Tibial nerve (tissue), 4 donors: ENCODE data around the gene GATAD2A. TPM values are rescaled to one million over a fixed set of nuclear protein-coding genes. Genes with fewer than 3 reads are reported as not detected.
A peak's percentile ranks its signal among the peaks of the same experiment; 100 is the strongest.

Experiments used
- DNase-seq, 2 donors: peaks; one replicate each; pipeline ENCODE4 v3.0.0-alpha.2; 2019; ENCODE audit warnings: low spot score in 2 of 2
- H3K27ac ChIP-seq, 4 donors: fragments of 200-600 bp; sonication (generic) in 3 of 4; one replicate each; pipeline ENCODE4 v1.5.1; 2017 to 2019; ENCODE audit warnings: mild to moderate bottlenecking in 1 of 4
- H3K27me3 ChIP-seq, 2 donors: fragments of 200-600 bp; sonication (generic) in 1 of 2; one replicate each; pipeline versions ENCODE4 v1.5.1 to v1.6.0; 2017 to 2019
- H3K36me3 ChIP-seq, 3 donors: fragments of 200-600 bp; sonication (generic); one replicate each; pipeline ENCODE4 v1.5.1; 2018 to 2019
- H3K4me1 ChIP-seq, 4 donors: fragments of 200-600 bp; sonication (generic) in 3 of 4; one replicate each; pipeline ENCODE4 v1.5.1; 2017 to 2019
- H3K4me3 ChIP-seq, 4 donors: fragments of 200-600 bp; sonication (generic) in 3 of 4; one replicate each; pipeline ENCODE4 v1.5.1; 2017 to 2019; ENCODE audit warnings: mild to moderate bottlenecking in 1 of 4, moderate library complexity in 1 of 4
- H3K9me3 ChIP-seq, 4 donors: fragments of 200-600 bp; sonication (generic) in 3 of 4; one replicate each; pipeline ENCODE4 v1.5.1; 2017 to 2019
- EP300 ChIP-seq, 2 donors: sonication (generic); formaldehyde crosslinking; IDR thresholded peaks; one replicate each; pipeline ENCODE4 v1.6.1; 2017; ENCODE audit warnings: antibody characterized with exemption in 2 of 2, mild to moderate bottlenecking in 1 of 2
- POLR2A ChIP-seq, 2 donors: fragments of 450-650 bp; IDR thresholded peaks; one replicate each; pipeline ENCODE4 v1.6.1; 2017; ENCODE audit warnings: antibody characterized with exemption in 2 of 2, mild to moderate bottlenecking in 2 of 2, moderate library complexity in 2 of 2
- WGBS, 2 donors: methylation state at CpG; one replicate each; pipeline ENCODE4 v1.1.5; 2018; 5-methylcytosine and 5-hydroxymethylcytosine counted together
- total RNA-seq, 4 donors: library from RNA; depleted of rRNA; stranded (reverse); fragments of >200 nt; gene quantifications; one replicate each; pipeline ENCODE4 v1.1.0, GENCODE V29; 2016
- TF ChIP-seq, protein P1 (sequence below), 5 experiments: fragments of 200-600 bp in 3 of 5; fragments of 450-650 bp in 2 of 5; sonication (generic) in 3 of 5; IDR thresholded peaks; one replicate each; pipeline ENCODE4 v1.5.1; 2016 to 2019; ENCODE audit warnings: antibody characterized with exemption in 5 of 5, mild to moderate bottlenecking in 3 of 5, moderate library complexity in 2 of 5

GATAD2A gene
- total RNA-seq, 4 donors from 2014 or later, result 34.1 to 69.6 (median 36.8) TPM

DNA sequence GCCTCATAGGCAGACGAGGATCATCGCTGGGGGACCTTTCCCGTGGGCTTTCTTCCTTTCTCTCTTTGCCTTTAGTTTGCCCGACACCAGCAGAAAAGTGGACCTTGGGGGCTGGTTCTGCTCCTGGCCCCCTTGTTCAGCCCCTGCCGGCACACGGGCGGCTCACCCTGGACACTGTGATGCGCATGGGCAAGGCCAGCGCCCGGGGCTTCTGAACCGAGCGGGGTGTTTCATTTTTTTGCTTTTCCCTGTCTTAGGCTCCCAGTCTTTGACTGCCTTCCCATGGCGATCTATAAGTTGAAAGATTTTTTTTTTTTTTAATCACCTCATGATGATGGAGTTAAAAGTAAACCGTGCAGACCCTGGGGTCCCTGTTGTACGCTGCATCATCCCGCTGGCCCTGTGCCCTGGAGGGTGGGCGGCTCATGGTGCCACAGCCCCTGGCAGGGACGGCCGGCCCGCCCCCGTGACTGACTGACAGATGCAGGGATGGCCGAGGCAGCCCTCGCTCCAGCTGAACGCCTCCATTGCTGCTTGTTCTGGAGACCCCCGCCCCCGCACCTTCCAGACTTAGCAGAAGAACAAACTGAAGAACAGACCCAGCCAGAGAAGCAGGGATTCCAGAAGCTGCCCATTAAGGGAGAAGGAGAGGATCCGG lies 100.3 kb downstream of the GATAD2A start:
- no peak overlapping the region for H3K4me3 ChIP-seq
- H3K36me3 ChIP-seq, result peaks cover 5 to 77% (median 30%) of the 10 kb centered on the region in 3 donors
- TF ChIP-seq, protein P1, sequence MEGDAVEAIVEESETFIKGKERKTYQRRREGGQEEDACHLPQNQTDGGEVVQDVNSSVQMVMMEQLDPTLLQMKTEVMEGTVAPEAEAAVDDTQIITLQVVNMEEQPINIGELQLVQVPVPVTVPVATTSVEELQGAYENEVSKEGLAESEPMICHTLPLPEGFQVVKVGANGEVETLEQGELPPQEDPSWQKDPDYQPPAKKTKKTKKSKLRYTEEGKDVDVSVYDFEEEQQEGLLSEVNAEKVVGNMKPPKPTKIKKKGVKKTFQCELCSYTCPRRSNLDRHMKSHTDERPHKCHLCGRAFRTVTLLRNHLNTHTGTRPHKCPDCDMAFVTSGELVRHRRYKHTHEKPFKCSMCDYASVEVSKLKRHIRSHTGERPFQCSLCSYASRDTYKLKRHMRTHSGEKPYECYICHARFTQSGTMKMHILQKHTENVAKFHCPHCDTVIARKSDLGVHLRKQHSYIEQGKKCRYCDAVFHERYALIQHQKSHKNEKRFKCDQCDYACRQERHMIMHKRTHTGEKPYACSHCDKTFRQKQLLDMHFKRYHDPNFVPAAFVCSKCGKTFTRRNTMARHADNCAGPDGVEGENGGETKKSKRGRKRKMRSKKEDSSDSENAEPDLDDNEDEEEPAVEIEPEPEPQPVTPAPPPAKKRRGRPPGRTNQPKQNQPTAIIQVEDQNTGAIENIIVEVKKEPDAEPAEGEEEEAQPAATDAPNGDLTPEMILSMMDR (IDR thresholded peaks at IDR 0.05), result no peak
- TF ChIP-seq POLR2A (IDR thresholded peaks at IDR 0.05), result no peak
- WGBS, 2 donors, result 68 to 73% methylated on average over 27 of the region's 27 CpGs
- no peak for DNase-seq
- peaks cover 0 to 6% (median 0%) of the 10 kb centered on the region in 4 donors for H3K4me1 ChIP-seq
- no peaks in the 10 kb centered on the region for H3K9me3 ChIP-seq
- H3K27ac ChIP-seq, result peak overlapping the region in 1 of 4 donors; percentile 33
- no peaks in the 10 kb centered on the region for H3K27me3 ChIP-seq

DNA sequence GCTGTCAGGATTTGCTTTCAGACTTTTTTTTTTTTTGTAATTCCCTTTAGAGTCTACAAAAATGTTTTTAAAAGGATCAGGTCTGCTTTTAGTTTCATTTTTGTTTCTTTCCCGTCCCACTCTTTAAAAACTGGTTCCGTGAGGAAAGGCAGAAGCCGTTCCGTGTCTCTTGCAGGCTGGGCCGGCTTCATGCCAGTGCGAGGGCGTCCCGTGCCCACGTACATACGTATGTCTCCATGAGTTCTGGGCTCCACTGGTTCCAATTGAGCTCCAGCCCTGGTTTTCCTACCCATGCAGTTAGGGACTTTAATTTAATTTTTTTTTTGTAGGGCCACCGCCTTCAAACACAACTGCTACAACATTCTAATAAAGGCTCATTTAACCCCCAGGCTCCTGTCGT lies 101.1 kb downstream of the GATAD2A start:
- WGBS, 2 donors, result 54 to 67% methylated on average over 12 of the region's 12 CpGs
- no peaks in the 10 kb centered on the region for H3K9me3 ChIP-seq
- DNase-seq, result no peak
- peak overlapping the region in 1 of 4 donors; percentile 33 for H3K27ac ChIP-seq
- H3K27me3 ChIP-seq, result no peaks in the 10 kb centered on the region
- TF ChIP-seq POLR2A (IDR thresholded peaks at IDR 0.05) (no peak), EP300 (IDR thresholded peaks at IDR 0.05) (no peak)
- TF ChIP-seq, protein P1 (IDR thresholded peaks at IDR 0.05), result no peak
- H3K36me3 ChIP-seq, result peaks cover 2 to 69% (median 23%) of the 10 kb centered on the region in 3 donors
- H3K4me1 ChIP-seq, result peaks cover 0 to 6% (median 0%) of the 10 kb centered on the region in 4 donors
- no peak overlapping the region for H3K4me3 ChIP-seq

DNA sequence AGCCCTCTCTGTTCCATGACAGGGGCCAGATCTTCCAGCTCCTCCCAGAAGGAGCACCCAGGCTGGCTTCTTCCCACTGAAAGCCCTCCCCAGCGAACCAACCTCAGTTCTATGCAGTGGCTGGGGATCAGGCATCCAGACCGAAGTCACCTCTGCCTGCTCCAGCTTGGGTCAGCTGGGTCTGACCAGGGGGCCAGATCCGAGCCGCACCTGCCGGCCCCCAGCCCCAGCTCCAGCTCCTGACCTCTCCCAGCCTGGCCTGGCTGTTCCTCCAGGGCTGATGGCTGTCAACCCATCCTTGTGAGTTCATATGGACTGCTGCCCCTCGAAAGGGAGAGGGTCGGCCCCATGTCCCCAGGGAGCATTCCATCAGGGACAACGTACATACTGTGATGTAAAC lies 101.9 kb downstream of the GATAD2A start:
- no peak for DNase-seq
- Histone ChIP-seq H3K36me3 (peaks cover 2 to 61% (median 16%) of the 10 kb centered on the region in 3 donors), H3K4me1 (peaks cover 0 to 6% (median 0%) of the 10 kb centered on the region in 4 donors), H3K9me3 (no peaks in the 10 kb centered on the region), H3K4me3 (no peak overlapping the region), H3K27ac (no peak overlapping the region), H3K27me3 (no peaks in the 10 kb centered on the region)
- TF ChIP-seq, protein P1 (IDR thresholded peaks at IDR 0.05), result no peak
- WGBS, 2 donors, result 70 to 84% methylated on average over 8 of the region's 8 CpGs

DNA sequence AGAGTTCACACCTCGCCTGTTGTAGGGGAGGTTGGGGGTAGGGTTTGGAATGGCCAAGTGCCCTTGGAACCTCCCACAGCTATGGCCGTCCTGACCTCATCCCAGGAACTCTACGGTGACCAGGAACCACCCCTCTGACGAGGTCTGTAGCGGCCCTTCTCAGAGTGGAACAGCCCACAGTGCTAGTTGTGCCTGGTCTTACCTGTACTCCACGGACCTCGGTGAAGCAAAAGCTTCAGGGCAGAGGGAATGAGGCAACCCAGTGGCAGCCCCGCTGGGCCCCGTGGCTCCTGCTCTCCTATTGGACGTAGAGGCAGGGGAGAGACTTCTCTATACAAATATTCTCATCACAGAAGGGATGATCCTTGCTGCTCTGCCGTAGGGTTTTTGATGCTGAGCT lies 102.7 kb downstream of the GATAD2A start:
- TF ChIP-seq, protein P1 (IDR thresholded peaks at IDR 0.05), result no peak
- TF ChIP-seq EP300 (IDR thresholded peaks at IDR 0.05) (no peak), POLR2A (IDR thresholded peaks at IDR 0.05) (no peak)
- no peaks in the 10 kb centered on the region for H3K27me3 ChIP-seq
- no peak overlapping the region for H3K4me3 ChIP-seq
- H3K27ac ChIP-seq, result no peak overlapping the region
- H3K4me1 ChIP-seq, result peaks cover 0 to 6% (median 0%) of the 10 kb centered on the region in 4 donors
- no peak for DNase-seq
- H3K36me3 ChIP-seq, result peaks cover 2 to 53% (median 7%) of the 10 kb centered on the region in 3 donors
- 76 to 87% methylated on average over 6 to 11 of the region's 11 CpGs for WGBS, 2 donors
- no peaks in the 10 kb centered on the region for H3K9me3 ChIP-seq

DNA sequence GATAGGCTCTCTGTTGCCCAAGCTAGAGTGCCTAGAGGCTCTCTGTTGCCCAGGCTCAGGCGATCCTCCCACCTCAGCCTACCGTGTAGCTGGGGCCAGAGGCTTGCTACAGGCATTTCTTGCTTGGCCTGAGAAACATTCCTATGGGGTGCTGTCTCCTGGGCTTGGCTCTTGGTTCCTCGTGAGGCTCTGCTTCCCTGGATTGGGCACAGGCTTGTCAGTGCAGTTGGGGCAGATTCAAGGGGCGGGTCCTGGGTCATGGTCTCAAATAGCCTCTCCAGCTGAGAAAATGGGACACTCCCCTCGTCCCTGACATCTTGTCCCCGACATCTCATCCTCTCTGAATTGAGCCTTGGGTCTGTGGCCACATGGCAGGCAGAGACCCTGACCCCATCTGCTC lies 105.0 kb downstream of the GATAD2A start:
- DNase-seq, result no peak
- Histone ChIP-seq H3K27me3 (no peaks in the 10 kb centered on the region), H3K9me3 (peaks cover 0 to 7% (median 0%) of the 10 kb centered on the region in 4 donors), H3K36me3 (peaks cover 2 to 30% (median 3%) of the 10 kb centered on the region in 3 donors), H3K4me3 (no peak overlapping the region), H3K27ac (no peak overlapping the region), H3K4me1 (peaks cover 0 to 22% (median 6%) of the 10 kb centered on the region in 4 donors)
- no peak for TF ChIP-seq POLR2A (IDR thresholded peaks at IDR 0.05)
- TF ChIP-seq EP300 (IDR thresholded peaks at IDR 0.05), result no peak
- TF ChIP-seq, protein P1 (IDR thresholded peaks at IDR 0.05), result no peak
- 43 to 46% methylated on average over 5 to 6 of the region's 6 CpGs for WGBS, 2 donors
